Activated CD4-positive, alpha-beta T cell treated with anti-CD3 and anti-CD28 coated beads, Interleukin-10, Interleukin-2, amounts not matched to agents 100 ng/mL and 50 ng/mL, durations not matched to agents 16 hours and 8 hours (primary cell): ENCODE measurements around the gene SUSD2.
"Not testable (repeated sequence)": the region's sequence is repeated elsewhere in the genome, so short reads cannot be mapped to it uniquely, and the experiment has no call there.

Source experiments
- DNase-seq: peaks from one replicate; pipeline ENCODE4 v3.0.0-alpha.2; 2020

SUSD2 gene, protein sequence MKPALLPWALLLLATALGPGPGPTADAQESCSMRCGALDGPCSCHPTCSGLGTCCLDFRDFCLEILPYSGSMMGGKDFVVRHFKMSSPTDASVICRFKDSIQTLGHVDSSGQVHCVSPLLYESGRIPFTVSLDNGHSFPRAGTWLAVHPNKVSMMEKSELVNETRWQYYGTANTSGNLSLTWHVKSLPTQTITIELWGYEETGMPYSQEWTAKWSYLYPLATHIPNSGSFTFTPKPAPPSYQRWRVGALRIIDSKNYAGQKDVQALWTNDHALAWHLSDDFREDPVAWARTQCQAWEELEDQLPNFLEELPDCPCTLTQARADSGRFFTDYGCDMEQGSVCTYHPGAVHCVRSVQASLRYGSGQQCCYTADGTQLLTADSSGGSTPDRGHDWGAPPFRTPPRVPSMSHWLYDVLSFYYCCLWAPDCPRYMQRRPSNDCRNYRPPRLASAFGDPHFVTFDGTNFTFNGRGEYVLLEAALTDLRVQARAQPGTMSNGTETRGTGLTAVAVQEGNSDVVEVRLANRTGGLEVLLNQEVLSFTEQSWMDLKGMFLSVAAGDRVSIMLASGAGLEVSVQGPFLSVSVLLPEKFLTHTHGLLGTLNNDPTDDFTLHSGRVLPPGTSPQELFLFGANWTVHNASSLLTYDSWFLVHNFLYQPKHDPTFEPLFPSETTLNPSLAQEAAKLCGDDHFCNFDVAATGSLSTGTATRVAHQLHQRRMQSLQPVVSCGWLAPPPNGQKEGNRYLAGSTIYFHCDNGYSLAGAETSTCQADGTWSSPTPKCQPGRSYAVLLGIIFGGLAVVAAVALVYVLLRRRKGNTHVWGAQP

DNA sequence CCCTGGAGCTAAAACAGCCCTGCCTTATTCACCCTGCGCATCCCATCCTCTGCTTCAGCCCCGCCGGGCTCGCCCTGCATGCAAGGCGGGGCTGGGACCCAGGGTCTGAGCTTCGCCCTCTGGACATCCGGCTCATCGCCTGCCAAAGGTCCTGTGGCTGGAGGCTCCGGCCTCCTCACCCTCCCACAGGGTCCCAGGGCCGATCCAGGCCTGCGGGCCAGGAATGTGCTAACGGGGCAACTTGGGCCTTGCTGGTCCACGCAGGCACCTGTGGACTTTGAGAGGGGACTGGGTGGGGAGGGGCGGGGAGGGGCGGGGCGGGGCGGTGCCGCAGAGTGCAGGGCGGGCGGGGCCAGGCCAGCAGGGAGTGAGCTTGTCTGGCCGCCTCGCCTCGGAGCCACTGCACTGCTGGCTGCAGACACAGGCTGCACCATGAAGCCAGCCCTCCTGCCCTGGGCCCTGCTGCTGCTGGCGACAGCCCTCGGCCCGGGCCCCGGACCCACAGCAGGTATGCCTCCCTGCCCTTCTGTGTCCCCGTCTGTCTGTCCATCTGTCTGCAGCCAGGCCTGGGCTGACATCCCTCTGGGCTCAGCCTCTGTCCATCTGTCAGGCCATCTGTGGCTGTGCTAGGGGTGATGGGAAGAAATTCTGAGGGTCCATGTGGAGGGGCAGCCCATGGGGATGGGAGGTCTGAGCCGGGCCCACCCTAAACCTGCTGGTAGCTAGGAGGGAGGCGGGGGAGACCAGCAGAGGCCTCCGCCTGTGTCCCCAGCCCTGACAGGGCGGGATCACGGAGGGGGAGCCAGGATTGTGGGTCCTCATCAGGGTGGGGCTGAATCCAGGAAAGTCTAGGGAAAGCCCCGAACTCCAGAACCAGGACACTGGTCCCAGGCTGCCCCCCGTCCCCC is at the start of gene SUSD2:
SUSD2 (plus strand) TSS at position 400 of the 908 bp plus-strand sequence; CDS start at position 433, 33 bp downstream.
- DNase-seq, result no peak

DNA sequence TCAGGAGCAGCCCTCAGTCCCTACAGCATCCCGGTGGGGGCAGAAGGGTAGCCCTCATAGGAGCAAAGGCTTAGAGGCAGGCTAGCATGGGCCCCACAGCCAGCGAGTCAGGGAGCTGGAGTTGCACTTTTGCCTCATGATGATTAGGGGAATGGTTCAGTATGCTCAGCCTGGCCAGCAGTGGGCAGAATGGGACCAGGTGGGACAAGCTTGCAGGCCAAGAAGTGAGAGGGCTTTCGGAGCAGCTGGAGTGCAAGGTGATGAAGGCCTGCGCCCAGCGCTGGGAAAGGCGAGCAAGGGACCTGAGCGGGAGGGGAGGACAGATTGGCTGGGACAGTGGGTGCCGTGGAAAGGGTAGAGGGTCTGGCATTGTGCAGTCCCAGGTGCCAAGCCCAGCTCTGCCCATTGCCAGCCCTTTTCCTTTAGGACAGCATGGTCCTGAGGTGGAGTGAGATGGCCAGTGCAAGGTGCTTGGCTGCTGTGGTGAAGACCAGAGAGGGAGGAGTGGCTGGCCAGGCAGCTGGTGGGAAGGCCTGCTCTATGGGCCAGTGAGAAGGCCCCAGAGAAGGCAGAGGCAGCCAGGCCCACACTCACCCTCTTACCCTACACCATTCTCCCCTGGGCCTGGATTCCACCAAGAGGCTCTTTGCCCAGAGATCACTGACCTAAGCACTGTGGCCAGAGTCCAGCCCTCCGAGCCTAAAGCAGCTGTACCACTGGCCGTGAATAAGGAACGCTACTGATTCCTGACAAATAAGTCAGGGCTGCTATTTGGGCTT is 47.9 kb upstream of the SUSD2 start:
- DNase-seq, result no peak

DNA sequence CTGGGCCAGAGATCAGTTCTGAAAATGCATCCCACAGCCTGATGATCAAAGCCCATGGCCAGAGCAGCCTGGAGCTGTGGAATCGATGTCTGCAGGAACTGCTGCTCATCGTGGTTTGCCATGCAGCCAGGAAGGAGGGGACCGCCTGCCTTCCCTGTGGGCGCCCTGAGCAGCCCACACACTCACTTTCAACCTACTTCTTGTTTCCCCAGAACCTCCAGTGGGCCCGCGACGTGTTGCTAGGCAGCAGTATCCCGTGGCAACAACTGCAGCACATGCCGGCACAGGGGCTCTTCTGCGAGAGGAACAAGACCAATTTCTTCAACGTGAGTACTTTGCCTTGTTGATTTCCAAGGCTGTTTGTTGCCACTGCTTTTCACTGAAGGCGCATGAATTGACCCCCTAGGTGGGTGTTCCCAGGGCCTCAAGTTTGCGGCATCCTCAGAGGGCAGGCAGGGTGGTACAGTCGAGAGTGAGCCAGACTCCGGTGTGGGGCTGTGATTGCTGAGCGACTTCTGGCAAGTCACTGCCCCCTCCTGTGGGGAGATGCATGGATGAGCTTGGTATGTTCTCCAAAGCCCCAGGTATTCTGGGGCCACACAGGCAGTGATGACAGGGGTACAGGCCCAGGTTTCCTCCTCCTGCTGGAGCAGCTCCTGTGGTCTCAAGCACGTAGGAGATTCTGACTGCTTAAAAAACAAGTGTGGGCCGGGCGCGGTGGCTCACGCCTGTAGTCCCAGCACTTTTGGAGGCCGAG is 47.0 kb upstream of the SUSD2 start:
- DNase-seq, result peak; percentile 25

DNA sequence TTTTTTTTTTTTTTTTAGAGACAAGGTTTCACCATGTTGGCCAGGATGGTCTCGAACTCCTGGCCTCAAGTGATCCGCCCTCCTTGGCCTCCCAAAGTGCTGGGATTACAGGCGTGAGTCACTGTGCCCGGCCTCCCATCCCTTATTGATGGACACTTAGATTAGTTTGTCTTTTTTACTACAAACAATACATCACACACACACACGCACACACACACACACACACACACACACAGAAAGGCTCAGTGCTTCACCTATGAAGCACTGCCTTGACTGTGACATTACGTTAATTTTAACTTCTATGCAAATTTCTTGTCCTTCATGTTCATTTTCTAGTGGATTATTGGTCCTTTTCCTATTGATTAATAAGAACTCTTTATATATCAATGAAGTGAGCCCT is 44.8 kb upstream of the SUSD2 start:
- not testable (repeated sequence) for DNase-seq

DNA sequence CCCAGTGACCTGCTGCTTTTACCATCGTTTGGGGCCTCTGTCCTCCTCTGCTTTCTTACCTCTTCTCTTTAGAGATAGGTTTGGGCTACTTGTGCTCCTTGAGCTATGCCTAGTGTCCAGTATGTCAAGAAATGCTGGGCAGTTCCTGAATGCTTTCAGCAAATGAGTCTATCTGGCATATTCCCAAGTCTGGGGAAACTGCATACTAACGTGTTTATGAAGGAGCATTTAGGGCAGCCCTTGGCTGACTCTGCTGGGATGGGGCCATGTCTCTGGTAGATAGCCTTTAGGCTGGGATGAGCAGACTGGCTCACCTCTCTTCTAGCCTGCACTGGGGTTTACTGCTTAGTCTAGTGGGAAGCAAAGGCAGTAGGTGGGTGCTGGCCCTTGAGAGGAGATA is 43.7 kb upstream of the SUSD2 start:
- no peak for DNase-seq

DNA sequence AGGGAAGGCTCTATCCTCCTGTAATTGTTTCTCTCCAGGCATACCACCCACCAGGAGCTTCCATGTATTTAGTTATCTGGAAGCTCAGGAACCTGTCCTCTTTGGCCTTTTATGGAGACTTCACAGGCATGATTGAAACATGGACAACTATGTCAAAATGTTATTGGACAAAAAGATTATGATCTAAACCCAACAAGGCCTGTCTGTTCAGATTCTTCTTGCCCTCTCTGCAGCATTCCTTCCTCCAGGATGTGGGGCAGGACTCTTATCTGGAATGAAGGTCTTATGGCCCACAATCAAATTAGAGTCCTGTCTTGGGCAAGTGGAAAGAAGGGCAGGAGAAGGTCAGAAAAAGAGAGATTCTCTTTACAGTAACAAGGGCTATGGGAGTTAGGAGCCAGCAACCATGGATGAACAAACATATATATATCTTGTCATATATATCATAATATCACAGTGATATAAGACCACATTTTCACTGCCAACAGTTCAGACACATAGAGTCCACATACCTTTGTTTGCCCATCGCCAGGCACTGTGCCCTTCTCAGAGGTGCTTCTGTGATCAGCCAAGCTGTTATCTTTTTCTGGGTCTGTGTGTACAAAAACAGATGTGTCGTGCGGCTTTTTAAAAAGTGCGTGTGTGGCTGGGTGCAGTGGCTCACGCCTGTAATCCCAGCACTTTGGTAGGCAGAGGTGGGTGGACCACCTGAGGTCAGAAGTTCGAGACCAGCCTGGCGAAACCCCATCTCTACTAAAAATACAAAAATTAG is 42.5 kb upstream of the SUSD2 start:
- no peak for DNase-seq

DNA sequence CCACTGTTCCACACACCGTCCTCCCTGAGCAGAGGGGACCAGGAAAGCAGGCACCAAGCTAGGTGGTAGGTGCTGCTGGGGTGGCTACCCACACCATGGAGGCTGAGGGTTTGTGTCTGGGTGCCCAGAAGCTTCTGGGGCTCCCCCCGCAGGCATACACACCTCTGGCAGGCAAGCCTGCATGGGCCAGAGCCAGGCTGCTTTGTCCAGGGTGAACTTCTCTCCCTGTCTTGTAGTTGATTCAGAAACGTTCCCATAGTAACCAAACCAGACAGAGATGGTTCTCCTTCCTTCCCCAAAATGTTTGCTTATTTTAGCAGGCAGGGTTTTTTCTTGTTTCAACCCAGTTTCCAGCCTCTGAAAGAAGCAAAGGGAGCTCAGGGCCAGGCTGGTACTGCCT is 40.9 kb upstream of the SUSD2 start:
- no peak for DNase-seq

DNA sequence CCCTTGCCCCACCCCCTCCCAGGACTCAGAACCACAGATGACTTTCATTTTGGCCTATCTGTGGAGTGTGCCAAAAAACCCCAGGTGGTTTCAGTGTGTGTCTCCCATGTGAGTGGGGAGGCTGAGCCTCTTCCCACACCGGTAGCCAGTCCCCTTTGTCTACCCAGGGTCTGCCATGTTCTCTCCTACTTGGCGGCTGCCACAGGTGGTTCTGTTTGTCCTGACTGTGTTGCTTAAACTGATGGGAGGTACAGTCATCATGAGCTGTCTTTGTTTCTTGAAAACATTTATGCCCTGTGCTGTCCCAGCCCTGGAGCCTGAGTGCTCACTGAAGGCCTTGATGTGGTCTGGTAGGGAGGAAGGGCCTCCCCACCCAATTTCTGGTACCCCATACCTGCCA is 39.7 kb upstream of the SUSD2 start:
- DNase-seq, result peak; percentile 21

DNA sequence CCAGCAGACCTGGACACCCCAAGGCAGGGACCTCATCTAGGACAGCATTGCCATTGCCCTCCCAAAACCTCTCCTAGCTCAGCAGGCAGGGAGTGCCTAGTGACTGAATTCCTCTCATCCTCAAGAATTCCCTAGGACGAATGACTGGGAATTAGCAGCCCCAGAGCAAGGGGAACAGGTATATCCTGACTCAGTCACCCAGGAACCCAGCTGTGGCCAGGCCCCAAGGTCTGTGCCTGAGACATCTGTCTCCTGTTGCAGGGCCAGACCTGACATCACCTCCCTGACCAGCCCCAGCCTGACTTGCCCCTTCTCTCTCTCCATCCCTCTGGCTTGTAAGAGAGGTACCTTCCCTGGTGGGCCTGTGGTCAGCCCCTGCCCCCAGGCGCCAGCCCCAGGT is 39.0 kb upstream of the SUSD2 start:
- DNase-seq, result no peak

DNA sequence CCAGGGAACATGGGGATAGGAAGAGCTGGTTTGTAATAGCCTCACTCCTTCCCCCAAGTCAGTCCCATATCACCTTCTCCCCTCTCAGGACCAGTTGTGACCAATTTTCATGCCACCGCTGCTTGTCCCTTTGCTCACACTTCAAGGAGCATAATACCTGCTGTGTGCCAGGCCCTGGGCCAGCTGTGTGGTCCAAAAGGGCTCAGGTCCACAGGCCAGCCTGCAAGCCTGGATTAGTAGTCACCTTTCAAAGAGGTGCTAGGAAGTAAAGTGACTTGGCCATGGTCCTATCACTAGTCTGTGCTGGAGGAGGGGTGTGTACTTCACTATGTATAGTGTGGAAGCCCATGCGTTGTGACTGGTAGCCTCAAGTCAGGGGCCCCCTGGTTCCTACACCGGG is 38.5 kb upstream of the SUSD2 start:
- no peak for DNase-seq

DNA sequence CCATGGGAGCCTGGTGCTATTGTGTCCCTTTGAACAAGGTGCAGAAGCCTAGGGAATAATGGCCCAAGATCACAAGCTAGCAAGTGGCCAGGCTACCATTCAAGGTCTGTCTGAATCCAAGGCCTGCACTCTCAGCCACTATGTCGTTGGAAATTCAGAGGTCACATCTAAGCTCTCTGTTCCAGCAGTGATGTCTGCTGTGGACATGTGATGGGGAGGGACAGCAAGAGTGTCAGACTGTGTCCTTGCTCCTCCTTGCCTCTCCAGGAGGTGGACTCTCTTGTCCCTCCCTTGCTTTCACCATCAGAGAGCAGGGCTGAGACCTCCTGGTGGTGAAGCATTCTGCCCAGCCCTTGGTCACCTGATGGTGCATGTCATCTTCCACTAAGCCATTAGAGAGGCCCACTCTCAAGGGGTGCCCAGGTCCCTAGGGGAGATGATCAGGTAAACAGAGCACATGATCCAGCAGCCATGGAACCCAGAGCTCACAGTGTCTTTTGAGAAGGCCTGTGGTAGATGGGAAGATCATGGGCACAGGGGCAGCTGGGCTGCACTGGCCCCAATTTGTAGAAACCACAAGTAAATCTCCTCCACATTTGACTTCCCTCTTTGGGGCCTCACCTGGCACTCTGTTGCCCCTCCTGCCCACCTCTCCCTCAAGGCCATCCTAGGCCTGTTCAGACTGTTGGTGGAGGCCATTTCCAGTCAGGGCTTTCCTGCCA is 37.1 kb upstream of the SUSD2 start:
- no peak for DNase-seq

DNA sequence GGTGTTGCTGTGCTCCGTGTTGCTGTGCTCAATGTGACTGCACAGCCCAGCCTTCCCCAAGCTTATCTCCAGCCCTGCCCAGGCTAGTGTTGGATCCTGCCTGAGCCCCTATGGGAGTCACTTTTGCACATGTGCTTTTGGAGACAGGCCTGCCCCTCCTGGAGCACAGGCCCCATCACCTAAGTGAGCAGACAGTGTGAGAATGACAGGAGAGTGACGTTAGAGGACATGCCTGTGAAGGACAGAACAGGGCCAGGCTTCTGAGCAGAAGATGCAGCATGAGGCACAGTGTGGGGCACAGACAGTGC is 36.6 kb upstream of the SUSD2 start:
- no peak for DNase-seq

DNA sequence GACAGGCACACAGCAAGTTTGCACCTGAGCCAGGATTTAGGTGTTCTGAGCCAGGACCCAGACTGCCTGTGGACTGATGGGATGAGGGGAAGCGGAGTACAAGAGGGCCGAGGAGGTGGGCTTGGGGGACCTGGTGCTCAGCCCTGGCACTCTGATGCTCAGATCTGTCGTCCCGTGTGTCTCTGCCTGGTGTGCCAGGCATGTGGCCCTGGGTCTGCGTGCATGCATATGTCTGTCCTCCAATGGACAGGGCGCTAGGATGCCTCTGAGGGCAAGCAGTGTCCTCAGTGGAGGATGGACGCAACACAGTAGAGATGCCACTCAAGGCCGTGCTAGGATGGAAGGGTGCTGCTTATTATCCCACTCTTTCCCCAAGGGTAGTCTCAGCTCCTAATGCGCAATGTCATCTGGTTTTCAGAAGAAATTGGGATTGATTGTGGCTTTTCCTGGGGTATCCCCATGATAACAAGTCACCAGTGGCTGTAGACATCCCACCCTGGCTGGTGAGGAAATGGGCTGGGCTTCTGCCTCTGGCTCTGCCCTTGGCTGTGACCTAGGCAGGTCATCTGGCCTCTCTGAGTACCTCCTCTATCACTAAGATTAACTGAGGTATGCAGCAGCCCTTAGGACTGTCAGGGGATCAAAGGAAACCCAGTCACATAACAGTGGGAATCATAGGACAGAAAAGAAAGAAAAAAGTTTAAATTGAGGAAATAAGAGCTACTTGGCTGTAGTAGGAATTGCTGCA is 35.7 kb upstream of the SUSD2 start:
- no peak for DNase-seq

DNA sequence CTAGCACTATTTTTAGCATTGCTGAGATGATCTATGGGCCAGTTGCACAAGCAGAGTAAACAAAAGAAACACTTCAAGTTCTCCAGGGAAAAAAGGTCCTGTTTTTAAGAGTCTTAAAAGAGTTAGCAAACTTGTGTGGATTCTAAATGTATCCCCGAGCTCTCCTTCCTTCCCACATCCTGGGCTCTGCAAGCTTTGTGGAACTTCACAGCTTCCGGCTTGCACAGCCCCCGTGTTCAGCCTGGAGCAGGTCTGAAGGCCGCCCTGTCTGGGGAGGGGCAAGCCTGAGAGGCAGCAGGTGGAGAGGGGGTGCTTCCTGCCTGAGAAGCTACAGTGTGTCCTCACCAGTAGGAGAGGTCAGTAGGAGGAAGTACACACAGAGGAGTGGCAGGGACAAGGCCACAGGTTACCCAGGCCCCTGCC is 35.1 kb upstream of the SUSD2 start:
- no peak for DNase-seq

DNA sequence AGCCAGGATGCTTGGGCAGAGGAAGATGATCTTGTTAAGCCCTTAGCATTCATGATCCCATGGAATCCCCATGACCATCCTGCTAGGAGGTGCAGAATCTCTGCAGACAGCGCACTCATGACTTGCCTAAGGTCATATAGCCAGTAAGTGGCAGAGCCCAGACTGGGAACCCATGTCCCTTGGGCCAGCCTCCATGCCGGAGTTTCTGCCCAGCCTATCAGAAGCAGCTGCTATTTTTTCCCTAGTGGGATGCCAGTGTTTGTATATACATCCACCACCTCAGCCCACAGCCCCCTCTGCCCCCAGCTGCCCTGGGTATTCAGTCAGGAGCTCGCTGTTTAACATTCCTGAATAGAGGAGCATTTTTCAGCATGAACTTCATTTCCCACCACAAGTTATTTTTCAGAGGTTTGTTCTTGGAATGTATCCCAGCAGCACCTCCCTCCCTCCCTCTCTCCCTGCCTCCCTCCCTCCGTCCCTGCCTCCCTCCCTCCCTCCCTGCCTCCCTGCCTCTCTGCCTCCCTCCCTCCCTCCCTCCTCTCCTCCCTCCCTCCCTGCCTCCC is 34.4 kb upstream of the SUSD2 start:
- no peak for DNase-seq

DNA sequence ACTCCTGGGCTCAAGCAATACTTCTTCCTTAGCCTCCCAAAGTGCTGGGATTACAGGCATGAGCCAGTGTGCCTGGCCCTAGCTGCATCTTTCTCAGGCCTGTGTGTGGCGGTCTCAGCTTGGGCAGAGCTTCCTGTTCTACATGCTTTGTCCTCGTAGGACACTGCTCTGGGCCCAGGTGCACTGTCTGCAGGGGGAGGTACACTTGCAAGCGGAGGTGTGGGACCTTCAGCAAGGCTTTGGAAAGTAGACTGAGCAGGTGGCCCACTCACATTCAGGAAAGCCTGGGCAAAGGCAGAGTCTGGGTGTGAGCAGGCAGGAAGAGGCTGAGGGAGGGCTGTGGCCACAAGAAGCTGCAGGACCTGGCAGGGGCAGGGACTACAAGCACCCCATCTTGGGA is 33.6 kb upstream of the SUSD2 start:
- DNase-seq, result no peak

DNA sequence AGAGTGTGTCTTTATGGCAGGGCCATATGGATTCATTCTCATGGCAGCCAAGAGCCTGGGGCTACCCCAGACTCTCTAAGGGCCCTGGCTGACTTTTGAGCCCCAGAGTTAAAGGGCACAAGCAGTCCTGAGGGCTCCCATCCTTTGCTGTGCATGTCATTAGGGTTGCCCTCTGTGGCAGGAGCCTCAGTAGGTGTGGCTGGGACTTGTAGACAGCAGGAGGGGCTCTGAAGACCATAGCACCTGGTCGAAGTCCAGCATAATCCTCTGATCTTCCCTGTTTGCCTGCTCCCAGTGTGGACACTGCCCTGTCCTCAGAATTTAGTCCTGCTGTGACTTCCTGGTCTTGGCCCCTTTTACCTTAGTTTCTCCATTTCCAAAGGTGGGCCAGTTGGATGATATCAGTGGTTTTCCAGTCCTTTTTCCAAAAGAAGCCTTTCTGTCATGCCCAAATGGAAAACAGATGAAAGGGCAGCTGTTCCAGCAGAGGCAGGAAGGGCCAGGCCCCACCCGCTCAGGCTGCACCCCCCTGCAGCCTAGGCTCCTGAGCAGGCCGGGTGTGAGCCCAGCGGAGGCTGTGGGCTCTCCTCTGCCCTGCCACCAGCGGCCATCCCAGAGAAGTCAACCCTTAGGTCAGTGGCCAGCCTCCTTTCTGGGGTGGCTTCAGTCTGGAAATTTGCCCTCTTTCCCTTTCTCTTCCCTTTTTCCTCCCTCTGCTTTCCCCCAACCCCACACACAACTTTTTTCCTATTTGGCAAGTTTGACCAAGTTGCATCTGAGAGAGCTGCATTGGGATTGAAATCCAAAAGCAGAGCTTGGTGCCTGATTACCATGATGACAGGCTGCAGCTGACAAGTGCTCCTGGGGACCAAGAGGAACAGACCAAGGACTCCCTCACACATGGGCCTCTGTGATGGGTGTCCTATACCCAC is 32.8 kb upstream of the SUSD2 start:
- no peak for DNase-seq

DNA sequence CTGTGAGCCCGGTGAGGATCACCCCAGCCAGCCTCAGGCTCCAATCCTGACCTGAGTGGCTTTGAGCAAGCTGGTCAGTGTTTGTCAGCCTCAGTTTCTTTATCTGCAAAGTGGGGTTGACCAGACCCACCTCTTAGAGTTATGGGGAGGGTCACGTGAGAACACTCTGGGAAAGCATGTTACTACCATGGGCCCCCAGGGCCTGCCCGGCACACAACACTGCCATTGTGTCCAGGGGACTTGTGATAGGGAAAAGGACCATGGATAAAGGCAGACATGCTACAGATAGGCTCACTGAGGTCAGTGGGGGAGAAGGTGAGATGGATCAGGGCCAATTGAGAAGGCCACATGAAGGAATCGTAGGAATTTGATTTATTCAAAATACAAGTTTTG is 32.1 kb upstream of the SUSD2 start:
- DNase-seq, result no peak
